Stimulated activated CD8-positive, alpha-beta memory T cell treated with anti-CD3 and anti-CD28 coated beads, Interleukin-15, amount 100 ng/mL, for 24 hours (primary cell): ENCODE measurements around the gene TJAP1.
"Not testable (repeated sequence)": the region's sequence is repeated elsewhere in the genome, so short reads cannot be mapped to it uniquely, and the experiment has no call there.

ENCODE experiments used
- DNase-seq: peaks from one replicate; pipeline ENCODE4 v3.0.0-alpha.2; 2020; ENCODE audit warnings: low read depth

Gene TJAP1

GRCh38 chr6:43539409-43539808 lies 62.0 kb downstream of the TJAP1 start:
- DNase-seq = not testable (repeated sequence)

- DNase-seq = no peak
These were observed 63.1 kb downstream of the TJAP1 start for GRCh38 chr6:43540507-43540906.

DNA sequence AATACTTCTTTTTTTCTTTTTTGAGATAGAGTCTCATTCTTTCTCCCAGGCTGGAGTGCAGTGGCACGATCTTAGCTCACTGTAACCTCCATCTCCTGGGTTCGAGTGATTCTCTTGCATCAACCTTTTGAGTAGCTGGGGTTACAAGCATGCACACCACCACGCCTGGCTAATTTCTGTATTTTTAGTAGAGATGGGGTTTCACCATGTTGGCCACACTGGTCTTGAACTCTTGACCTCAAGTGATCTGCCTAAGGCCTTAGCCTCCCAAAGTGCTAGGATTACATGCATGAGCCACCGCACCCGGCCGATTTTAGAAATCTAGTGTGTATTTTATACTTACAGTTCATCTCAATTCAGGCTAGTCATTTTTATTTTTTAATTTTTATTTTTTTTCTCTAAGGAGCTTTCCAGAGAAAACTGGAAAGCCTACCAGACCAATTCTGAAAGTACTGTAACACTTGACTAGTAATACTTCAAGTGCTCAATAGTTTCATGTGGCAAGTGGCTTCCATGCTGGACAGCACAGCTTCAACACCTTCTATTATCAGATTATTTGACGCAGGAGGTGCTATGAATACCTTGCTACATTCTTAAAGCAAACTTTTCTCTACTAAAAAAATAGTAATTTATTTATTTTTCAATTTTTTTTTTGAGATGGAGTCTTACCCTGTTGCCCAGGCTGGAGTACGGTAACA lies 64.6 kb downstream of the TJAP1 start:
- no peak for DNase-seq

DNA sequence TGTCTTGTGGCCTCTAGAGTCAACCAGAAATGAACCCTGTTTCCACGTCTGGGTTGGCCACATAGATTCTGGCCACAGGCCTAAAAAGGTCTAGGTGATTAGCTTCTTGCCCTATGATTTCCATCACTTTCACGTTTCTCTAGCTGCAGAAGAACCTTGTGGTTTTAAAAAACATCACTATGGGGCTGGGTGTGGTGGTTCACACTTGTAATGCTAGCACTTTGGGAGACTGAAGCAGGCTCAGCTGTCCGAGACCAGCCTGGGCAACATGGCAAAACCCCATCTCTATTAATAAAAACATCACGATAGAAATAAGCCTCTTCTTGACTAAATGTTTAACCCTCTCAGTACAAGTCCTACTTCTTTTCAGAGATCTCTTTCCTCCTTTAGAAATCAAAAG lies 67.1 kb downstream of the TJAP1 start:
- DNase-seq = no peak

- DNase-seq = no peak
These were observed 69.9 kb downstream of the TJAP1 start for GRCh38 chr6:43547222-43547621.
